SK-N-SH treated with all-trans-retinoic acid at 6 μM for 48 hours (cell line): ENCODE measurements around the gene WARS2.

Source experiments
- ATAC-seq: fragments of 200-7000 bp; cut with Tn5 transposase; 3 replicates; pipeline ENCODE4 v1.9.1; 2020; ENCODE audit warnings: mild to moderate bottlenecking, moderate library complexity
- ARNTL ChIP-seq: fragments of 450-650 bp; formaldehyde crosslinking; IDR thresholded peaks from 2 replicates; pipeline ENCODE4 v1.5.0; 2020; ENCODE audit warnings: low read depth, mild to moderate bottlenecking, moderate library complexity, borderline replicate concordance
- BACH2 ChIP-seq: fragments of 250-450 bp; sonication (Bioruptor Pico); IDR thresholded peaks from 2 replicates; pipeline ENCODE4 v1.9.0; 2021; ENCODE audit warnings: mild to moderate bottlenecking, borderline replicate concordance
- CSDC2 ChIP-seq: fragments of 250-450 bp; sonication (Bioruptor Pico); IDR thresholded peaks from 2 replicates; pipeline ENCODE4 v1.5.0; 2020; ENCODE audit warnings: mild to moderate bottlenecking, moderate library complexity
- GLIS3 ChIP-seq: fragments of 250-450 bp; sonication (Bioruptor Pico); IDR thresholded peaks from 2 replicates; pipeline ENCODE4 v1.5.0; 2020; ENCODE audit warnings: mild to moderate bottlenecking, moderate library complexity
- ISL1 ChIP-seq: fragments of 250-450 bp; sonication (Bioruptor Pico); IDR thresholded peaks from 2 replicates; pipeline ENCODE4 v2.1.2; 2022; ENCODE audit warnings: mild to moderate bottlenecking, moderate library complexity
- OSR1 ChIP-seq: fragments of 250-450 bp; sonication (Bioruptor Pico); IDR thresholded peaks from 2 replicates; pipeline ENCODE4 v1.8.0; 2022; ENCODE audit warnings: moderate library complexity, mild to moderate bottlenecking, inconsistent platforms
- PPARA ChIP-seq: fragments of 250-450 bp; sonication (Bioruptor Pico); IDR thresholded peaks from 2 replicates; pipeline ENCODE4 v1.5.0; 2020; ENCODE audit warnings: mild to moderate bottlenecking, borderline replicate concordance
- RARB ChIP-seq: fragments of 250-450 bp; sonication (Bioruptor Pico); IDR thresholded peaks from 2 replicates; pipeline ENCODE4 v1.8.0; 2021; ENCODE audit warnings: mild to moderate bottlenecking, moderate library complexity
- SNAI2 ChIP-seq: fragments of 250-450 bp; sonication (Bioruptor Pico); IDR thresholded peaks from 2 replicates; pipeline ENCODE4 v1.5.0; 2020; ENCODE audit warnings: mild to moderate bottlenecking, moderate library complexity
- TCF4 ChIP-seq: fragments of 250-450 bp; sonication (Bioruptor Pico); IDR thresholded peaks from 2 replicates; pipeline ENCODE4 v1.8.0; 2021; ENCODE audit warnings: mild to moderate bottlenecking, moderate library complexity, borderline replicate concordance
- ZFP3 ChIP-seq: fragments of 250-450 bp; sonication (Bioruptor Pico); IDR thresholded peaks from 2 replicates; pipeline ENCODE4 v1.5.0; 2020; ENCODE audit warnings: mild to moderate bottlenecking, moderate library complexity
- ZNF565 ChIP-seq: fragments of 450-650 bp; formaldehyde crosslinking; conservative IDR thresholded peaks from 2 replicates; pipeline ENCODE4 v1.5.0; 2020; ENCODE audit warnings: low read depth, mild to moderate bottlenecking, moderate library complexity
- ZNF70 ChIP-seq: fragments of 450-650 bp; formaldehyde crosslinking; IDR thresholded peaks from 2 replicates; pipeline ENCODE4 v1.5.0; 2020; ENCODE audit warnings: mild to moderate bottlenecking, moderate library complexity
- ZNF8 ChIP-seq: fragments of 450-650 bp; formaldehyde crosslinking; IDR thresholded peaks from 2 replicates; pipeline ENCODE4 v1.5.0; 2020; ENCODE audit warnings: mild to moderate bottlenecking, moderate library complexity
- TF ChIP-seq, protein P1 (sequence below): fragments of 250-450 bp; sonication (Bioruptor Pico); IDR thresholded peaks from 2 replicates; pipeline ENCODE4 v1.8.0; 2021; ENCODE audit warnings: low read depth, mild to moderate bottlenecking, moderate library complexity, borderline replicate concordance
- TF ChIP-seq, protein P2 (sequence below): fragments of 250-450 bp; sonication (Bioruptor Pico); IDR thresholded peaks from 2 replicates; pipeline ENCODE4 v1.8.0; 2020; ENCODE audit warnings: mild to moderate bottlenecking, moderate library complexity, borderline replicate concordance
- TF ChIP-seq, protein P3 (sequence below): fragments of 250-450 bp; sonication (Bioruptor Pico); IDR thresholded peaks from 2 replicates; pipeline ENCODE4 v1.5.0; 2020; ENCODE audit warnings: mild to moderate bottlenecking, moderate library complexity
- TF ChIP-seq, protein P4 (sequence below): fragments of 250-450 bp; sonication (Bioruptor Pico); IDR thresholded peaks from 2 replicates; pipeline ENCODE4 v1.5.1; 2020; ENCODE audit warnings: low read depth, mild to moderate bottlenecking, moderate library complexity
- TF ChIP-seq, protein P5 (sequence below): fragments of 250-450 bp; sonication (Bioruptor Pico); IDR thresholded peaks from 2 replicates; pipeline ENCODE4 v1.5.1; 2021; ENCODE audit warnings: mild to moderate bottlenecking, moderate library complexity

The WARS2 gene

DNA sequence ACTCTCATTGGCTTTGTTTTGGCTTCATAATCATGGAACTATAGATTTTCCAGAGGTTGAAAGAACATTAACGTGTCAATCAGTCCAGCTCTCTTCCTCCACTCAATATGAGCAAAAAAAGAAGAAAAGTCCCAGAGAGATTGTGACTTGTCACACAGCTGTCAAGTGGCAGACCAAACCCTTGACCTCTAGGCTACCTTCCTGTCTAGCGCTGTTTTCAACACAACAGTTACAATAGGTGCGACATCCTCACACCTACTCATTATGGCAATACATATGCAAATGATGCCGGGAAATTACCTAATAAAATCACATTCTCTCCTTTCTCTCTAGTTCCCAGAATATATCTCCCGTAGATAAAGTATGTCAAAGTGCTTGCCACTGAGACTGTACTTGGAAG, 1.1 kb downstream of the WARS2 start:
- no peak for ATAC-seq
- TF ChIP-seq ZNF70 (CRISPR knock-in tag) (no peak), OSR1 (CRISPR knock-in tag) (no peak), RARB (CRISPR knock-in tag) (no peak), PPARA (CRISPR knock-in tag) (no peak)
- TF ChIP-seq, protein P1, sequence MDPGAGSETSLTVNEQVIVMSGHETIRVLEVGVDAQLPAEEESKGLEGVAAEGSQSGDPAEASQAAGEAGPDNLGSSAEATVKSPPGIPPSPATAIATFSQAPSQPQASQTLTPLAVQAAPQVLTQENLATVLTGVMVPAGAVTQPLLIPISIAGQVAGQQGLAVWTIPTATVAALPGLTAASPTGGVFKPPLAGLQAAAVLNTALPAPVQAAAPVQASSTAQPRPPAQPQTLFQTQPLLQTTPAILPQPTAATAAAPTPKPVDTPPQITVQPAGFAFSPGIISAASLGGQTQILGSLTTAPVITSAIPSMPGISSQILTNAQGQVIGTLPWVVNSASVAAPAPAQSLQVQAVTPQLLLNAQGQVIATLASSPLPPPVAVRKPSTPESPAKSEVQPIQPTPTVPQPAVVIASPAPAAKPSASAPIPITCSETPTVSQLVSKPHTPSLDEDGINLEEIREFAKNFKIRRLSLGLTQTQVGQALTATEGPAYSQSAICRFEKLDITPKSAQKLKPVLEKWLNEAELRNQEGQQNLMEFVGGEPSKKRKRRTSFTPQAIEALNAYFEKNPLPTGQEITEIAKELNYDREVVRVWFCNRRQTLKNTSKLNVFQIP (CRISPR knock-in tag), result no peak

DNA sequence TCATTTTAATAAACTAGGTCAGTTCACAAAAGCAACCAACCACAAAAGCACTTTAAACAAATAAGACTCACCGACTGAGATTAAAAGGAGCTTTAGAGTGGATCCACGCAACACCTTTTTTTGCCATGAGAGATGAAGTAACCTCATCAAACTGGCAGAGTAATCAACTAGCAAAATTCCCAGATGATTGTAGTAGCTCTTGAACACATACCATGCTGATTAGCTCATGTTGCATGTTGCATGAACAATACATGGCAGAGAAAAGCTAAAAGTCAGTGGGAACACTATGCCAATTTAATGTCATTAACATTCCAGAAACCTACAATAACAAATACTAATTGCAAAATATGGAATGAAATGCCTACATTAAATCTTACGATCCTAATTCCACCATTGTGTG, 4.1 kb downstream of the WARS2 start:
- TF ChIP-seq ISL1 (CRISPR knock-in tag) (peak; percentile 40; the same call in 1 of the 2 replicates), SNAI2 (CRISPR knock-in tag) (no peak)
- ATAC-seq, result no peak

DNA sequence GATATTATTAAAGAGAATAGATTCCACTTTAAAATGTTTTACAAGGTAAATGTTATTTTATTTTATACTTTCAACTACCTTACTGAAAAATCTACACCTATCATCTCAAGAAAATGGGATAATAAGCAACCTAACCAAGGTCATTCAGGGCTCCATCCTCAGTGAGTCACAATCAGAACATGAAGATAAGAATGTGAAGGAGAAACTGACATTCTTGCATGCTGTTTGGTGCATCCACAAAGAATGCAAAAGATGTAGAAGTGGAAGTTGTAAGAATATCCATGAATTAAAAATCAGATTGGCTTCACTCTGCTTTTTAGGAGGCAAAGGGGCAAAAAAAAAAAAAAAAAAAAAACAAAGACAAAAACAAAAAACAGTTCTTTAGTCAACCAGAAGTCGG, 6.5 kb downstream of the WARS2 start:
- TF ChIP-seq PPARA (CRISPR knock-in tag) (no peak), TCF4 (CRISPR knock-in tag) (no peak), BACH2 (no peak), ZNF70 (CRISPR knock-in tag) (no peak), GLIS3 (CRISPR knock-in tag) (no peak), ZNF8 (no peak), CSDC2 (CRISPR knock-in tag) (no peak), ZNF565 (CRISPR knock-in tag) (no peak), ARNTL (no peak), ZFP3 (CRISPR knock-in tag) (no peak)
- TF ChIP-seq, protein P2, sequence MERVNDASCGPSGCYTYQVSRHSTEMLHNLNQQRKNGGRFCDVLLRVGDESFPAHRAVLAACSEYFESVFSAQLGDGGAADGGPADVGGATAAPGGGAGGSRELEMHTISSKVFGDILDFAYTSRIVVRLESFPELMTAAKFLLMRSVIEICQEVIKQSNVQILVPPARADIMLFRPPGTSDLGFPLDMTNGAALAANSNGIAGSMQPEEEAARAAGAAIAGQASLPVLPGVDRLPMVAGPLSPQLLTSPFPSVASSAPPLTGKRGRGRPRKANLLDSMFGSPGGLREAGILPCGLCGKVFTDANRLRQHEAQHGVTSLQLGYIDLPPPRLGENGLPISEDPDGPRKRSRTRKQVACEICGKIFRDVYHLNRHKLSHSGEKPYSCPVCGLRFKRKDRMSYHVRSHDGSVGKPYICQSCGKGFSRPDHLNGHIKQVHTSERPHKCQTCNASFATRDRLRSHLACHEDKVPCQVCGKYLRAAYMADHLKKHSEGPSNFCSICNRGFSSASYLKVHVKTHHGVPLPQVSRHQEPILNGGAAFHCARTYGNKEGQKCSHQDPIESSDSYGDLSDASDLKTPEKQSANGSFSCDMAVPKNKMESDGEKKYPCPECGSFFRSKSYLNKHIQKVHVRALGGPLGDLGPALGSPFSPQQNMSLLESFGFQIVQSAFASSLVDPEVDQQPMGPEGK, result no peak
- TF ChIP-seq, protein P3, sequence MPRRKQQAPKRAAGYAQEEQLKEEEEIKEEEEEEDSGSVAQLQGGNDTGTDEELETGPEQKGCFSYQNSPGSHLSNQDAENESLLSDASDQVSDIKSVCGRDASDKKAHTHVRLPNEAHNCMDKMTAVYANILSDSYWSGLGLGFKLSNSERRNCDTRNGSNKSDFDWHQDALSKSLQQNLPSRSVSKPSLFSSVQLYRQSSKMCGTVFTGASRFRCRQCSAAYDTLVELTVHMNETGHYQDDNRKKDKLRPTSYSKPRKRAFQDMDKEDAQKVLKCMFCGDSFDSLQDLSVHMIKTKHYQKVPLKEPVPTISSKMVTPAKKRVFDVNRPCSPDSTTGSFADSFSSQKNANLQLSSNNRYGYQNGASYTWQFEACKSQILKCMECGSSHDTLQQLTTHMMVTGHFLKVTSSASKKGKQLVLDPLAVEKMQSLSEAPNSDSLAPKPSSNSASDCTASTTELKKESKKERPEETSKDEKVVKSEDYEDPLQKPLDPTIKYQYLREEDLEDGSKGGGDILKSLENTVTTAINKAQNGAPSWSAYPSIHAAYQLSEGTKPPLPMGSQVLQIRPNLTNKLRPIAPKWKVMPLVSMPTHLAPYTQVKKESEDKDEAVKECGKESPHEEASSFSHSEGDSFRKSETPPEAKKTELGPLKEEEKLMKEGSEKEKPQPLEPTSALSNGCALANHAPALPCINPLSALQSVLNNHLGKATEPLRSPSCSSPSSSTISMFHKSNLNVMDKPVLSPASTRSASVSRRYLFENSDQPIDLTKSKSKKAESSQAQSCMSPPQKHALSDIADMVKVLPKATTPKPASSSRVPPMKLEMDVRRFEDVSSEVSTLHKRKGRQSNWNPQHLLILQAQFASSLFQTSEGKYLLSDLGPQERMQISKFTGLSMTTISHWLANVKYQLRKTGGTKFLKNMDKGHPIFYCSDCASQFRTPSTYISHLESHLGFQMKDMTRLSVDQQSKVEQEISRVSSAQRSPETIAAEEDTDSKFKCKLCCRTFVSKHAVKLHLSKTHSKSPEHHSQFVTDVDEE (CRISPR knock-in tag), result no peak
- TF ChIP-seq, all 23 proteins: peak for 0

DNA sequence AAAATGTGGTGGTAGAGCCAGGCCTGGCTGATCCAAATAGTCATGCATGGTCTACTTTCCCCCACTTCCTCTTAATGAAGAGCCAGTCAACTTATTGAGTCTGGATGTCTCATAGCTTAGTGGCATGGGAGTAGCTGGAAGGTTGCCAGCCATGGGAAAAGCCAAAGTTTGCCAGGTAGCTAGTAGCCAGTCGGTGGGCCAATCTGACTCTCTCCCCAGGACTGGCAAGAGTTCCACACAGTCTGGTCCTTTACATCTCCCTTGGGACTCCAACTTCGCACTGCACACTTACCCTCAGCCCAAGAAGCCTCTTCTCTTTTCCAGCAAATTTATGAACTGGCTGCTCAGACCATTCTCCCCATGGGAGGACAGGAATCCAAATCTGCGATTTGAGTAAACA, 8.3 kb downstream of the WARS2 start:
- ATAC-seq, result no peak
- TF ChIP-seq, protein P3 (CRISPR knock-in tag), result no peak
- TF ChIP-seq ZNF8, result no peak
- TF ChIP-seq ZFP3 (CRISPR knock-in tag), result no peak
- TF ChIP-seq, protein P4, sequence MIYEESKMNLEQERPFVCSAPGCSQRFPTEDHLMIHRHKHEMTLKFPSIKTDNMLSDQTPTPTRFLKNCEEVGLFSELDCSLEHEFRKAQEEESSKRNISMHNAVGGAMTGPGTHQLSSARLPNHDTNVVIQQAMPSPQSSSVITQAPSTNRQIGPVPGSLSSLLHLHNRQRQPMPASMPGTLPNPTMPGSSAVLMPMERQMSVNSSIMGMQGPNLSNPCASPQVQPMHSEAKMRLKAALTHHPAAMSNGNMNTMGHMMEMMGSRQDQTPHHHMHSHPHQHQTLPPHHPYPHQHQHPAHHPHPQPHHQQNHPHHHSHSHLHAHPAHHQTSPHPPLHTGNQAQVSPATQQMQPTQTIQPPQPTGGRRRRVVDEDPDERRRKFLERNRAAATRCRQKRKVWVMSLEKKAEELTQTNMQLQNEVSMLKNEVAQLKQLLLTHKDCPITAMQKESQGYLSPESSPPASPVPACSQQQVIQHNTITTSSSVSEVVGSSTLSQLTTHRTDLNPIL (CRISPR knock-in tag), result no peak
- no peak for TF ChIP-seq CSDC2 (CRISPR knock-in tag)
- TF ChIP-seq ZNF70 (CRISPR knock-in tag), result no peak
- TF ChIP-seq, protein P2, result no peak
- TF ChIP-seq, protein P1 (CRISPR knock-in tag), result no peak
- no peak for TF ChIP-seq BACH2
- no peak for TF ChIP-seq TCF4 (CRISPR knock-in tag)
- TF ChIP-seq SNAI2 (CRISPR knock-in tag), result no peak
- TF ChIP-seq OSR1 (CRISPR knock-in tag), result no peak
- TF ChIP-seq GLIS3 (CRISPR knock-in tag), result no peak
- TF ChIP-seq, protein P5, sequence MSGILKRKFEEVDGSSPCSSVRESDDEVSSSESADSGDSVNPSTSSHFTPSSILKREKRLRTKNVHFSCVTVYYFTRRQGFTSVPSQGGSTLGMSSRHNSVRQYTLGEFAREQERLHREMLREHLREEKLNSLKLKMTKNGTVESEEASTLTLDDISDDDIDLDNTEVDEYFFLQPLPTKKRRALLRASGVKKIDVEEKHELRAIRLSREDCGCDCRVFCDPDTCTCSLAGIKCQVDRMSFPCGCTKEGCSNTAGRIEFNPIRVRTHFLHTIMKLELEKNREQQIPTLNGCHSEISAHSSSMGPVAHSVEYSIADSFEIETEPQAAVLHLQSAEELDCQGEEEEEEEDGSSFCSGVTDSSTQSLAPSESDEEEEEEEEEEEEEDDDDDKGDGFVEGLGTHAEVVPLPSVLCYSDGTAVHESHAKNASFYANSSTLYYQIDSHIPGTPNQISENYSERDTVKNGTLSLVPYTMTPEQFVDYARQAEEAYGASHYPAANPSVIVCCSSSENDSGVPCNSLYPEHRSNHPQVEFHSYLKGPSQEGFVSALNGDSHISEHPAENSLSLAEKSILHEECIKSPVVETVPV (CRISPR knock-in tag), result no peak
- no peak for TF ChIP-seq ARNTL

More for the DNA sequence above, 6.5 kb downstream of the WARS2 start:
- ATAC-seq, result peak; percentile 89
